Keratinocyte (primary cell): Measurements from ENCODE around the gene CPOX. TPM values are rescaled to one million over a fixed set of nuclear protein-coding genes. Genes with fewer than 3 reads are reported as not detected.
A peak's percentile ranks its signal among the peaks of the same experiment; 100 is the strongest.

Experiments
- DNase-seq: peaks from one replicate; pipeline ENCODE4 v3.0.0-alpha.2; 2011; ENCODE audit warnings: low read depth, missing footprints, low spot score
- FAIRE-seq: peaks from 2 replicates; lab custom pipeline; 2011; peaks lifted over from hg19 to GRCh38; lab: Jason Lieb, UNC
- H2AFZ ChIP-seq: 2 replicates; pipeline ENCODE4 v1.6.0; 2012; ENCODE audit warnings: low read length, control low read depth, inconsistent platforms; ENCODE audit not compliant: control insufficient read depth
- H3K27ac ChIP-seq: 2 replicates; pipeline ENCODE4 v1.5.1; 2011; ENCODE audit warnings: low read length; ENCODE audit not compliant: control insufficient read depth, insufficient read depth
- H3K27me3 ChIP-seq: 3 replicates; pipeline ENCODE4 v1.6.0; 2011; ENCODE audit warnings: low read length; ENCODE audit not compliant: control insufficient read depth, insufficient read depth; ENCODE audit errors: extremely low read depth
- H3K36me3 ChIP-seq, 2 experiments: 2 replicates in 1 of 2; 3 replicates in 1 of 2; pipeline ENCODE4 v1.5.1; 2011; ENCODE audit warnings: low read length in 2 of 2, mild to moderate bottlenecking in 1 of 2; ENCODE audit not compliant: control insufficient read depth in 2 of 2, insufficient read depth in 2 of 2; ENCODE audit errors: extremely low read depth in 1 of 2
- H3K4me1 ChIP-seq: 3 replicates; pipeline ENCODE4 v1.5.1; 2011; ENCODE audit warnings: low read length; ENCODE audit not compliant: control insufficient read depth, insufficient read depth; ENCODE audit errors: extremely low read depth
- H3K4me2 ChIP-seq: 3 replicates; pipeline ENCODE4 v1.6.0; 2011; ENCODE audit warnings: low read depth, low read length; ENCODE audit not compliant: control insufficient read depth, insufficient read depth; ENCODE audit errors: extremely low read depth
- H3K4me3 ChIP-seq, 3 experiments: fragments of 200-600 bp in 1 of 3; sonication (generic) in 1 of 3; 2 replicates in 2 of 3; 3 replicates in 1 of 3; pipeline ENCODE4 v1.5.1; 2011 to 2016; ENCODE audit warnings: low read length in 3 of 3, mild to moderate bottlenecking in 3 of 3, control low read depth in 2 of 3, inconsistent platforms in 1 of 3, low read depth in 1 of 3, mixed read lengths in 1 of 3, mixed run types in 1 of 3, moderate library complexity in 1 of 3; ENCODE audit not compliant: control insufficient read depth in 2 of 3, insufficient read depth in 2 of 3; ENCODE audit errors: extremely low read depth in 1 of 3
- H3K79me2 ChIP-seq: 2 replicates; pipeline ENCODE4 v1.6.0; 2012; ENCODE audit warnings: low read length; ENCODE audit not compliant: control insufficient read depth, insufficient read depth
- H3K9ac ChIP-seq: 3 replicates; pipeline ENCODE4 v1.6.0; 2011; ENCODE audit warnings: low read length; ENCODE audit not compliant: control insufficient read depth, insufficient read depth; ENCODE audit errors: extremely low read depth
- H3K9me1 ChIP-seq: 3 replicates; pipeline ENCODE4 v1.6.0; 2011; ENCODE audit warnings: low read length; ENCODE audit not compliant: control insufficient read depth, insufficient read depth; ENCODE audit errors: extremely low read depth
- H3K9me3 ChIP-seq: 2 replicates; pipeline ENCODE4 v1.5.1; 2012; ENCODE audit warnings: low read depth, low read length; ENCODE audit not compliant: control insufficient read depth
- H4K20me1 ChIP-seq: 3 replicates; pipeline ENCODE4 v1.6.0; 2011; ENCODE audit warnings: low read length; ENCODE audit not compliant: control insufficient read depth, insufficient read depth; ENCODE audit errors: extremely low read depth
- CTCF ChIP-seq, 3 experiments: IDR thresholded peaks in 1 of 3; conservative IDR thresholded peaks in 1 of 3; optimal IDR thresholded peaks in 1 of 3; 2 replicates in 2 of 3; 3 replicates in 1 of 3; pipeline versions ENCODE3 to v1.5.1; 2011; ENCODE audit warnings: low read length in 3 of 3, mild to moderate bottlenecking in 3 of 3, moderate library complexity in 2 of 3, control low read depth in 1 of 3, inconsistent platforms in 1 of 3; ENCODE audit not compliant: insufficient read depth in 2 of 3; ENCODE audit errors: extremely low read depth in 1 of 3
- EZH2 ChIP-seq: IDR thresholded peaks from one replicate; pipeline ENCODE4 v1.6.1; 2012; ENCODE audit warnings: inconsistent platforms, mild to moderate bottlenecking, low read length, moderate library complexity
- dilution Hi-C: fragments of 300-500 bp; cut with MboI; formaldehyde crosslinking; loops from one replicate; pipeline ENCODE4 v1.7.0; 2020; ENCODE audit warnings: low sequenced_read_pairs; ENCODE audit not compliant: extremely low pct_ligation_motif_present
- polyA plus RNA-seq, 5 experiments: library from polyadenylated mRNA; depleted of rRNA in 3 of 5; stranded (reverse) in 3 of 5; stranded (forward) in 1 of 5; unstranded in 1 of 5; fragments of >200 nt; gene quantifications; 1 replicate in 1 of 5; 2 replicates in 3 of 5; 3 replicates in 1 of 5; pipeline versions ENCODE4 v1.2.1 to v1.2.3, GENCODE V29; 2011 to 2012; ENCODE audit warnings: missing spikeins in 2 of 5, low read depth in 1 of 5, low replicate concordance in 1 of 5

The CPOX gene
- polyA plus RNA-seq, 1 donor (not counting 4 experiments of a cell fraction or from before 2014, with no cell fraction given) = 29.4 TPM

DNA sequence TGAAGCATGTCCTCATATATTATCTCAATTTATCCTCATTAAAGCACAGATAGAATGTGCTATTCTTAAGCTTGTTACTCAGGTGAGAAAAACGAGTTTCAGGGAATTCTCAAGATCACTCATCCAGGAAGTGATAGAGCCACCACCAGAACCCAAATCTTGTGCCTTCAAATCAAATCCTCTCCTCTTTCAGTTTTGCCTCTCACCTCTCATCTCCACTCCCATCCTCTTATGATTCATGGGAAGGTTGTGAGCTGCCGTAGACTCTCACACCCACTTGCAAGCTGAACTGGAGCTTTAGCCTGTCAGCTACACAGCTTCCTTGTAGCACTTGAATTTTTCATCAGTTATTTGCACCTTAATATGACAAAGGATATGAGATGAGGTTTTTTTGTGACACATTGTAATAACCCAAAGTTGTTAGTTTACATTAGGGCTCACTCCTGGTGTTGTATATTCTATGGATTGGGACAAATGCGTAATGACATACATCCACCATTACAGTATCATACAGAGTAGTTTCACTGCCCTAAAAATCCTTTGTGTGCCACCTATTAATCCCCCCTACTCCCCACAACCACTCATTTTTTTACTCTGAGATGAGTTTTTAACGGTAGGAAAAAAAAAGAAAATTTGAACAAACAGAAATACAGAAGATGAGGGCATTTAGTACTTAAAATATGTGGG, 35.9 kb downstream of the CPOX start:
- Histone ChIP-seq H3K36me3 (no peaks in the 10 kb centered on the region), H3K27ac (no peak overlapping the region), H3K9me1 (no peaks in the 10 kb centered on the region), H4K20me1 (no peaks in the 10 kb centered on the region), H3K79me2 (no peaks in the 10 kb centered on the region), H3K9me3 (no peaks in the 10 kb centered on the region), H2AFZ (no peak overlapping the region), H3K4me1 (peaks cover 5% of the 10 kb centered on the region), H3K4me2 (no peak overlapping the region), H3K27me3 (no peaks in the 10 kb centered on the region), H3K9ac (no peak overlapping the region), H3K4me3 (no peak overlapping the region)
- dilution Hi-C loops = no loop called here
- no peak for FAIRE-seq
- TF ChIP-seq EZH2 = no peak
- TF ChIP-seq CTCF (optimal IDR thresholded peaks at IDR 0.05 in 1 of 3, IDR thresholded peaks at IDR 0.05 in 1 of 3, conservative IDR thresholded peaks at IDR 0.05 in 1 of 3; ENCODE audit: extremely low read depth in 1 of 3, insufficient read depth in 2 of 3, low read length in 3 of 3) = no peak
- DNase-seq = no peak

DNA sequence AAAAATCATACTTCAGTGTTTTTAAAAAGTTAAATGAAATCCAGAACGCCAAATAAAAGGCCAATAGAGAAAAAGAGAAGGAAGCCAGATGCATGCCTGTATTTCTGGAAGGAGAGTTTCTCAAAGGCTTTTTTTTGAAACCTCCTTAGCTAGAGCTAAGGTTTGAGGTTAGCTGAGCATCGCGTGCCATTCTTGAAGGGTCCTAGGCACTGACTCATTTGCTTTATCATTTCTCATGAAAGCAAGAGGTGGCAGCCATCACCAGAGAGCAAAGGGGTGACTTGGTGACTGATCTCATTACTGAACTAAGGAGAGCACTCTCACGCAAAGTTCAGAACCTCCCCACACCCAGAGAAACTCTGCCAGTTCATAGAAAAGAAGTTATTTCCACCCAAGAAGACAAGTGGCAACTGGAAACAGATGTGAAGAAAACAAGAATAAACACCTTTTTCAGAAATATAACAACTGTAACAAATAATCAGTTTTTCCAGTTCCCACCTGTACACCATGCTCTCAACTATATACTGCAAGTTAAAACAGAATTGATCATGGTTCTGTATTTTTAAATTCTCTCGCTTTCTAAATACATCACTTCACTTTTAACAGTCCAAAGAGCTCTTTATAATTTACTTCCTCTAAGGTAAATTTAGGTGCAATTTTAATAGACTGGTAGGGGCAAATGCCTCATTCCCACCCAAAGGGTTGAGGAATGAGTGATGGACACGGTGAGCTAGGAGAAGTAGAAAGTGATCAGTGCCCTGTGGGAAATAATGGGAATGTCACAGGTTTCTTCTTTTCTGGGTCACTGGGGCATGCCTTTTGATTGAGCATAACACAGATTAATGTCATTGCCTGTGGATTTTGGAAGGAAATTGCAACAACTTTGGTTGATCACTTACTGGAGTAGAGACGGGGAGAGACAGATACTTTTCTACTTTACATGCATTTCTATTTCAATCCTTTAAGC, 37.0 kb downstream of the CPOX start:
- dilution Hi-C loops = no loop called here
- H3K4me3 ChIP-seq = no peak overlapping the region
- DNase-seq (no peak), FAIRE-seq (peak; percentile 29)
- H2AFZ ChIP-seq = no peak overlapping the region
- no peaks in the 10 kb centered on the region for H3K9me3 ChIP-seq
- no peaks in the 10 kb centered on the region for H3K4me1 ChIP-seq
- no peaks in the 10 kb centered on the region for H4K20me1 ChIP-seq
- no peak for TF ChIP-seq EZH2
- TF ChIP-seq CTCF (optimal IDR thresholded peaks at IDR 0.05 in 1 of 3, IDR thresholded peaks at IDR 0.05 in 1 of 3, conservative IDR thresholded peaks at IDR 0.05 in 1 of 3; ENCODE audit: extremely low read depth in 1 of 3, insufficient read depth in 2 of 3, low read length in 3 of 3) = no peak
- H3K27ac ChIP-seq = no peak overlapping the region
- H3K79me2 ChIP-seq = no peaks in the 10 kb centered on the region
- no peaks in the 10 kb centered on the region for H3K9me1 ChIP-seq
- no peaks in the 10 kb centered on the region for H3K36me3 ChIP-seq
- no peak overlapping the region for H3K9ac ChIP-seq
- H3K27me3 ChIP-seq = no peaks in the 10 kb centered on the region
- no peak overlapping the region for H3K4me2 ChIP-seq
